T-cell (primary cell): Measurements from ENCODE around the gene ATP2C2. TPM values are rescaled to one million over a fixed set of nuclear protein-coding genes. Genes with fewer than 3 reads are reported as not detected.

Experiments
- ATAC-seq, 4 experiments: fragments of 200-7000 bp in 3 of 4; fragments of 150-1000 bp in 1 of 4; cut with Tn5 transposase; replicated peaks in 1 of 4; 1 replicate in 3 of 4; 2 replicates in 1 of 4; pipeline ENCODE4 v1.10.0; 2021; ENCODE audit warnings: moderate library complexity in 3 of 4, mild to moderate bottlenecking in 2 of 4, moderate number of reproducible peaks in 1 of 4
- CTCF ChIA-PET, 2 donors: fragments of 300-600 bp; sonication (Branson Sonifier 250); formaldehyde crosslinking; loops; one replicate each; lab custom pipeline; 2022; ENCODE audit warnings: antibody characterized with exemption in 2 of 2; lab: Charles Lee
- POLR2A ChIA-PET, 2 donors: fragments of 300-600 bp; sonication (Branson Sonifier 250); formaldehyde crosslinking; loops; one replicate each; lab custom pipeline; 2022; ENCODE audit warnings: antibody characterized with exemption in 2 of 2; lab: Charles Lee
- DNase-seq, 35 experiments: peaks; one replicate each; pipeline versions ENCODE4 v3.0.0 to v3.0.0-alpha.2; 2013 to 2023
- H3K27ac ChIP-seq: one replicate; pipeline ENCODE4 v1.5.1; 2013; ENCODE audit warnings: low read length
- H3K27me3 ChIP-seq, 2 experiments: replicated peaks in 1 of 2; 1 replicate in 1 of 2; 2 replicates in 1 of 2; pipeline versions ENCODE4 v1.6.1 to v1.7.0; 2013; ENCODE audit warnings: low read length in 1 of 2, mixed read lengths in 1 of 2; ENCODE audit not compliant: control insufficient read depth in 2 of 2, insufficient read depth in 2 of 2; ENCODE audit errors: extremely low read depth in 1 of 2
- H3K36me3 ChIP-seq, 2 donors: 1 replicate in 1 of 2; 2 replicates in 1 of 2; pipeline versions ENCODE4 v1.6.1 to v1.7.0; 2013; ENCODE audit warnings: low read length in 1 of 2; ENCODE audit not compliant: control insufficient read depth in 2 of 2, insufficient read depth in 1 of 2; ENCODE audit errors: extremely low read depth in 1 of 2
- H3K4me1 ChIP-seq, 2 experiments: 1 replicate in 1 of 2; 2 replicates in 1 of 2; pipeline versions ENCODE4 v1.6.1 to v1.7.0; 2013; ENCODE audit warnings: low read length in 2 of 2, mixed read lengths in 1 of 2; ENCODE audit not compliant: insufficient read depth in 2 of 2, control insufficient read depth in 1 of 2; ENCODE audit errors: extremely low read depth in 1 of 2
- H3K4me3 ChIP-seq, 2 donors: 1 replicate in 1 of 2; 2 replicates in 1 of 2; pipeline versions ENCODE4 v1.5.1 to v1.7.0; 2013; ENCODE audit warnings: mild to moderate bottlenecking in 2 of 2, low read length in 1 of 2, moderate library complexity in 1 of 2; ENCODE audit not compliant: control insufficient read depth in 1 of 2; ENCODE audit errors: extremely low read depth in 1 of 2
- H3K9me3 ChIP-seq: 2 replicates; pipeline ENCODE4 v1.7.0; 2013
- H3K27ac Mint-ChIP-seq, 2 donors: one replicate each; pipeline ENCODE4 v1.8.0; 2020 to 2021; ENCODE audit warnings: mild to moderate bottlenecking in 2 of 2, mixed read lengths in 2 of 2
- H3K27me3 Mint-ChIP-seq, 2 donors: one replicate each; pipeline ENCODE4 v1.8.0; 2021 to 2022; ENCODE audit warnings: mixed read lengths in 2 of 2
- H3K36me3 Mint-ChIP-seq: one replicate; pipeline ENCODE4 v1.8.0; 2021; ENCODE audit warnings: mixed read lengths
- H3K4me1 Mint-ChIP-seq, 3 donors: one replicate each; pipeline ENCODE4 v1.8.0; 2020 to 2022; ENCODE audit warnings: mixed read lengths in 3 of 3, mild to moderate bottlenecking in 1 of 3
- H3K4me3 Mint-ChIP-seq, 3 donors: one replicate each; pipeline ENCODE4 v1.8.0; 2020 to 2022; ENCODE audit warnings: mild to moderate bottlenecking in 3 of 3, mixed read lengths in 3 of 3, moderate library complexity in 3 of 3
- H3K9me3 Mint-ChIP-seq, 3 donors: one replicate each; pipeline ENCODE4 v1.8.0; 2020 to 2022; ENCODE audit warnings: mixed read lengths in 3 of 3
- WGBS: methylation state at CpG from one replicate; pipeline ENCODE4 v1.1.5; 2013; ENCODE audit warnings: missing lambda C conversion rate; ENCODE audit not compliant: insufficient coverage; 5-methylcytosine and 5-hydroxymethylcytosine counted together
- total RNA-seq, 35 experiments: library from RNA in 6 of 35; stranded (reverse) in 6 of 35; fragments of 120-200 nt in 1 of 35; gene quantifications; one replicate each; pipeline versions ENCODE4 v1.2.1 to v1.2.4 and lab custom pipeline; 2013 to 2026

Gene ATP2C2
- total RNA-seq, 5 donors from 2014 or later (not counting 1 experiment from before 2014, with no cell fraction given): not detected

DNA sequence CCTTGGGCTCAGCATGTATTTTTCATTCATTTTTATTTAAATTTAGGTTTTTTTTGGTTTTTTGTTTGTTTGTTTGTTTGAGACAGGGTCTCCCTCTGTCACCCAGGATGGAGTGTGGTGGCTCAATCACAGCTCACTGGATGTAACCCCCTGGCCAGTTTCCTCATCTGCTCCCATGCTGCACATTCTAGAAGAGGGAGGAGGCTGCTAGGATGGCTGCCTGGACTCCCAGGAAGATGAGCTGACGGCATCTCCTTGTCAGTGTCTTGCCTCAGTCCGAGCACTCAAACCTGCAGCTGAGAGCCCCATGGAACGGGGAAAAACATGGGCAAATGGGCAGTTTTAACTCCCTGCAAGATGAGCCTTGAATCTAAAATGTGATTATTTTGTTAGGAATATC lies 128.7 kb downstream of the ATP2C2 start:
- no peaks in the 10 kb centered on the region for H3K4me1 Mint-ChIP-seq
- peaks cover 52% of the 10 kb centered on the region for H3K36me3 Mint-ChIP-seq
- H3K36me3 ChIP-seq: peaks cover 9 to 44% of the 10 kb centered on the region in 2 donors
- H3K27ac ChIP-seq: no peak overlapping the region
- 94% methylated on average over 2 of the region's 3 CpGs for WGBS
- H3K4me3 ChIP-seq: no peak overlapping the region
- no peaks in the 10 kb centered on the region for H3K9me3 ChIP-seq
- H3K27ac Mint-ChIP-seq: no peak overlapping the region
- no peaks in the 10 kb centered on the region for H3K4me1 ChIP-seq
- ATAC-seq: no peak
- H3K4me3 Mint-ChIP-seq: no peak overlapping the region
- no peaks in the 10 kb centered on the region for H3K27me3 Mint-ChIP-seq
- POLR2A ChIA-PET: interaction anchor here in 1 of 2 donors (0.8 kb wide), 2 partner anchors 9 to 1273 kb away, joined by 3 read pairs; no protein-coding TSS in a partner anchor
- no peaks in the 10 kb centered on the region for H3K27me3 ChIP-seq
- H3K9me3 Mint-ChIP-seq: peaks cover 0 to 11% (median 4%) of the 10 kb centered on the region in 3 donors
- DNase-seq: no peak
- CTCF ChIA-PET: interaction anchor here in 1 of 2 donors (0.6 kb wide), 1 partner anchor 476 kb away, joined by 3 read pairs; no protein-coding TSS in a partner anchor

DNA sequence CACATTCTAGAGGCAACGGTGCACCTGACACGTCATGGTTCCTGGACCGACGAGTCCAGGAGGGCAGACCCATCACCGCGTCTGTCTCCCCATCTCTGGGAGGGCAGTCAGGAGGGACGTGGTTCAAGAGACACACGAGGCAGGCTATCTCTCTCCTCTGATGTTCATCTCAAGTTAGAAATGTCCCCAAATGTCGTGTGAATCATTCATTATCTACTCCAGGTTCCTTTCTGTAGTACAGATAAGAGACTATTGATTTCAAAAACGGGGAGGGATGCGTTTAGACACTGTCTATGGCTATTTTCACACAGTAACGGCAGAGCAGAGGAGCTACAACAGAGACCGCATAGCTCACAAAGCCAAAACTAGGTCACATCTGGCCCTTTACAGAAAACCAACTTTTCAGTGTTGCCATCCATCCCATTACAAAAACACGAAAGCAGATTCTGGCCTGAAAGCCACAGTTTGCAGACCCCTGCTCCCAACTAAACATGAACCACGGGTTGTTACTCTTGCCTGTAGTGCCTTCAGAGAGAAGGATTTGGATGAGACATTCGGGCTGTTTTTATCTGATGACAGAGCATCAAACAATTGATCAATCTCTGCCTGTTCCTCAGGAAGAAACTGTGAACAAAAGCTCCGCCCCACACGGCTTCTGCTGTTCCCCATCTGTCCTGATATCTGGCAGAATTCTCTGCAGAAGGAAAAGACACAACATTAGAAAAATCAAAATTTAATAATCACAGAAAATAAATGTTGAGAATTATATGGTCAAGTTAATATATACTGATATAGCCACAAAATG lies 129.3 kb downstream of the ATP2C2 start:
- Mint-ChIP-seq H3K36me3 (peaks cover 52% of the 10 kb centered on the region), H3K27ac (no peak overlapping the region), H3K4me1 (peaks cover 0 to 1% (median 1%) of the 10 kb centered on the region in 3 donors), H3K27me3 (no peaks in the 10 kb centered on the region), H3K9me3 (peaks cover 0 to 11% (median 4%) of the 10 kb centered on the region in 3 donors), H3K4me3 (no peak overlapping the region)
- DNase-seq: no peak
- H3K27me3 ChIP-seq: no peaks in the 10 kb centered on the region
- 89% methylated on average over 9 of the region's 18 CpGs for WGBS
- no peak for ATAC-seq
- H3K36me3 ChIP-seq: peaks cover 9 to 44% of the 10 kb centered on the region in 2 donors
- ChIA-PET CTCF (interaction anchor here in 1 of 2 donors (0.6 to 1.1 kb wide), 2 partner anchors 9 to 475 kb away, joined by 3 to 5 read pairs; no protein-coding TSS in a partner anchor), POLR2A (interaction anchor here in 1 of 2 donors (0.8 kb wide), 2 partner anchors 9 to 1273 kb away, joined by 3 read pairs; no protein-coding TSS in a partner anchor)
- no peaks in the 10 kb centered on the region for H3K9me3 ChIP-seq
- no peaks in the 10 kb centered on the region for H3K4me1 ChIP-seq
- no peak overlapping the region for H3K4me3 ChIP-seq
- no peak overlapping the region for H3K27ac ChIP-seq

DNA sequence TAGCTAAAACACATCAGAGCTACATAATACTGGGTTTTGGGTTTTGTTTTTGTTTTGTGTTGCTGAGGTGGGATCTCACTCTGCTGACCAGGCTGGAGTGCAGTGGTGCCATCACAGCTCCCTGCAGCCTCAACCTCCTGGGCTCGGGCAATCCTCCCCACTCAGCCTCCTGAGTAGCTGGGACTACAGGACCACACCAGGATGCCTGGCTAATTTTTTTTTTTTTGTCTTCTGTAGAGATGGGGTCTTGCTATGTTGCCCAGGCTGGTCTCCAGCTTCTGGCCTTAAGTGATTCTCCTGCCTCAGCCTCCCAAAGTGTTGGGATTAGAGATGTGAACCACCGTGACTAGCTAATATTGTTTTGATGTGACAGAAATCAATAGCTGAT lies 129.9 kb downstream of the ATP2C2 start:
- no CpG with 5 or more reads among the region's 2 CpGs for WGBS
- Mint-ChIP-seq H3K27ac (no peak overlapping the region), H3K4me1 (peaks cover 0 to 7% (median 2%) of the 10 kb centered on the region in 3 donors), H3K9me3 (peaks cover 0 to 6% (median under 1%) of the 10 kb centered on the region in 3 donors), H3K4me3 (no peak overlapping the region), H3K36me3 (peaks cover 48% of the 10 kb centered on the region), H3K27me3 (no peaks in the 10 kb centered on the region)
- Histone ChIP-seq H3K4me3 (no peak overlapping the region), H3K9me3 (no peaks in the 10 kb centered on the region), H3K36me3 (peaks cover 9 to 40% of the 10 kb centered on the region in 2 donors), H3K27ac (no peak overlapping the region), H3K27me3 (no peaks in the 10 kb centered on the region), H3K4me1 (no peaks in the 10 kb centered on the region)
- POLR2A ChIA-PET: no interaction called here
- DNase-seq (no peak), ATAC-seq (no peak)
- CTCF ChIA-PET: interaction anchor here in 1 of 2 donors (1.1 kb wide), 1 partner anchor 9 kb away, joined by 5 read pairs; no protein-coding TSS in a partner anchor

DNA sequence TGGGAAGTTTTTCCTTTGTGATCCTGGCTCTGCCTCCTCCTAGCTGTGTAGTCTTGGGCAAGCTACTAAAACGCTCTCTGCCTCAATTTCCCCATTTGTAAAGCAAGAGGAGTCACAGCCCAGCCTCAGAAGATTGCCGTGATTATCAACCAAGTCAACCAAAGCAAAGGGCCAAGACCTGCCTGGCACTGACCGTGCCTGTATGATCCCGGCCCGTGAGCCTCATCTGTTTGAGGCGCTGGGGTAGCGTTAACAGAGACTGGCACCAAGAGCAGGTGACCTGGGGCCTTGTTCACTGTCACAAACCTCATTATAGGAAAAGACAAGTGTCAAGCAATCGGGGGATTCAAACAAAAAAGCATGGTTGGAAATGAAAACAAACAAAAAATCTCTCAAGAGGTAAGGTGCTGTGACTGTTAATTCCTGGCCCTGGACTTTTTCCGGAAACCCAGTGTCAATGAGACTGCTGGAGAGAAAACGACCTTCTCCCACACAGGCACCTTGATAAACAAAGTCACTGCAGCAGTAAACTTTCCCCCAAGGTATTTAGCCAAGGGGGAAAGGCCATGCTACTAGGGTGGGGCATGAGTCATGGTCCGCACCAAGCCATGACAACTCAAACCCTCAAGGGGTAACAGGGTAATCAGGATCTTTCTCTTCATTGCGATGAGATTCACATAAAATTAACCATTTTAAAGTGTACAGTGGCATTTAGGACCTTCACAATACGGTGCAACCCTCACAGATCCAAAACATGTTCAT lies 130.7 kb downstream of the ATP2C2 start:
- H3K9me3 Mint-ChIP-seq: peaks cover 0 to 6% (median 0%) of the 10 kb centered on the region in 3 donors
- ATAC-seq (no peak), DNase-seq (no peak)
- CTCF ChIA-PET: interaction anchor here (0.6 to 1.1 kb wide), 2 partner anchors 10 to 52 kb away, joined by 3 to 5 read pairs; no protein-coding TSS in a partner anchor
- no peak overlapping the region for H3K4me3 Mint-ChIP-seq
- 90% methylated on average over 9 of the region's 13 CpGs for WGBS
- Histone ChIP-seq H3K27ac (no peak overlapping the region), H3K4me1 (peaks cover 3 to 5% of the 10 kb centered on the region in 2 experiments), H3K9me3 (no peaks in the 10 kb centered on the region), H3K36me3 (peaks cover 9 to 35% of the 10 kb centered on the region in 2 donors), H3K4me3 (no peak overlapping the region), H3K27me3 (no peaks in the 10 kb centered on the region)
- H3K36me3 Mint-ChIP-seq: peaks cover 43% of the 10 kb centered on the region
- H3K27ac Mint-ChIP-seq: no peak overlapping the region
- H3K4me1 Mint-ChIP-seq: peaks cover 6 to 15% (median 7%) of the 10 kb centered on the region in 3 donors
- H3K27me3 Mint-ChIP-seq: no peaks in the 10 kb centered on the region
- POLR2A ChIA-PET: no interaction called here

DNA sequence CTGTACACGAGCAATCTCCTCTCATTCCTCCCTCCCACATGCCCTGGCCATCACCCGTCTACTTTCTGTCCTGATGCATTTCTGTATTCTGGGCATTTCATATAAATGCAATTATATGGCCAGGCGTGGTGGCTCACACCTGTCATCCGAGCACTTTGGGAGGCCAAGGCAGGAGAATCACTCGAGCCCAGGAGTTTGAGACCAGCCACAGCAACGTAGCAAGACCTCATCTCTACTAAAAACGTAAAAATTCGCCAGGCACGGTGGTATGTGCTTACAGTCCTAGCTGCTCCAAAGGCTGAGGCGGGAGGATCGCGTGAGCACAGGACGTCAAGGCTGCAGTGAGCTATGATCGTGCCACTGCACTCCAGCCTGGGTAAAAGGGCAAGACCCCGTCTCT lies 131.3 kb downstream of the ATP2C2 start:
- no peak overlapping the region for H3K4me3 ChIP-seq
- no peak overlapping the region for H3K4me3 Mint-ChIP-seq
- CTCF ChIA-PET: no interaction called here
- no peaks in the 10 kb centered on the region for H3K27me3 ChIP-seq
- WGBS: 98% methylated on average over 14 of the region's 15 CpGs
- H3K27ac ChIP-seq: no peak overlapping the region
- POLR2A ChIA-PET: no interaction called here
- H3K9me3 ChIP-seq: no peaks in the 10 kb centered on the region
- H3K36me3 Mint-ChIP-seq: peaks cover 37% of the 10 kb centered on the region
- H3K36me3 ChIP-seq: peaks cover 9 to 31% of the 10 kb centered on the region in 2 donors
- H3K9me3 Mint-ChIP-seq: peaks cover 0 to under 1% (median 0%) of the 10 kb centered on the region in 3 donors
- H3K27ac Mint-ChIP-seq: no peak overlapping the region
- H3K27me3 Mint-ChIP-seq: no peaks in the 10 kb centered on the region
- peaks cover 4 to 8% of the 10 kb centered on the region in 2 experiments for H3K4me1 ChIP-seq
- no peak for DNase-seq
- no peak for ATAC-seq
- peaks cover 11 to 19% (median 12%) of the 10 kb centered on the region in 3 donors for H3K4me1 Mint-ChIP-seq

DNA sequence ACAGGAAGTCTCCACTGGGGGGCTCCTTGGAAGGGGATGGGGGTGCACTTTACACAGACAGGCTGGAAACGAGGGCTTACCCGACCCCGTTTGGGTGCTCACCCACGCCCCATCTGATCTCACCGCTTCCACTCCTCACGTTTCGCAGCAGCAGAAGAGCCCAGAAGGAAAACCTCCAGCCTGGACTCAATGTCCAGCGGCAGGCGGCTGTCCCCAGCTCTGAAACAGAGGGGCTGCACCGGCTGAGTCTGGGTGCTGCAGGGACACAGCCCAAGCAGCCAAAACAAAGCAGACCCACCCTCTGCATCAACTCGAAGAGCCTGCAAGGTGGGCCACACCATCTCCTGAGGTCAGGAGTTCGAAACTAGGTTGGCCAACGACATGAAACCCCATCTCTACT lies 132.2 kb downstream of the ATP2C2 start:
- DNase-seq (no peak), ATAC-seq (no peak)
- no peaks in the 10 kb centered on the region for H3K9me3 Mint-ChIP-seq
- Histone ChIP-seq H3K27me3 (no peaks in the 10 kb centered on the region), H3K4me1 (peaks cover 4 to 17% of the 10 kb centered on the region in 2 experiments), H3K4me3 (no peak overlapping the region), H3K36me3 (peaks cover 9 to 23% of the 10 kb centered on the region in 2 donors), H3K27ac (no peak overlapping the region), H3K9me3 (no peaks in the 10 kb centered on the region)
- H3K36me3 Mint-ChIP-seq: peaks cover 28% of the 10 kb centered on the region
- ChIA-PET POLR2A (interaction anchor here in 1 of 2 donors (0.6 kb wide), 1 partner anchor 45 kb away, joined by 3 read pairs; no protein-coding TSS in a partner anchor), CTCF (no interaction called here)
- H3K4me3 Mint-ChIP-seq: no peak overlapping the region
- no peak overlapping the region for H3K27ac Mint-ChIP-seq
- 94% methylated on average over 10 of the region's 13 CpGs for WGBS
- H3K4me1 Mint-ChIP-seq: peaks cover 19 to 28% (median 21%) of the 10 kb centered on the region in 3 donors
- H3K27me3 Mint-ChIP-seq: no peaks in the 10 kb centered on the region
